Common myeloid progenitor, CD34-positive (primary cell): ENCODE results near the gene CIAPIN1.

Source experiments
- CTCF ChIA-PET: fragments of 350-600 bp; sonication (Branson Sonifier 250); formaldehyde crosslinking; loops from one replicate; lab custom pipeline; 2021; ENCODE audit warnings: antibody characterized with exemption; lab: Charles Lee
- POLR2A ChIA-PET: fragments of 350-600 bp; sonication (Branson Sonifier 250); formaldehyde crosslinking; loops from one replicate; lab custom pipeline; 2021; ENCODE audit warnings: antibody characterized with exemption; lab: Charles Lee
- DNase-seq, 3 donors: peaks; one replicate each; pipeline versions ENCODE4 v3.0.0 to v3.0.0-alpha.2; 2013
- H3K27ac ChIP-seq, 2 experiments: 1 replicate in 1 of 2; 2 replicates in 1 of 2; pipeline ENCODE4 v1.7.0; 2013; ENCODE audit warnings: inconsistent platforms in 2 of 2, low read length in 2 of 2, mild to moderate bottlenecking in 2 of 2, low read depth in 1 of 2, moderate library complexity in 1 of 2; ENCODE audit not compliant: severe bottlenecking in 2 of 2, insufficient read depth in 1 of 2, poor library complexity in 1 of 2
- H3K27me3 ChIP-seq, 5 experiments: replicated peaks in 2 of 5; 1 replicate in 3 of 5; 2 replicates in 2 of 5; pipeline versions ENCODE4 v1.6.1 to v1.7.0; 2013; ENCODE audit warnings: low read length in 4 of 5, mild to moderate bottlenecking in 2 of 5, moderate library complexity in 2 of 5, inconsistent platforms in 1 of 5; ENCODE audit not compliant: insufficient read depth in 5 of 5, control insufficient read depth in 4 of 5
- H3K36me3 ChIP-seq, 4 experiments: 1 replicate in 2 of 4; 2 replicates in 2 of 4; pipeline versions ENCODE4 v1.6.1 to v1.7.0; 2013; ENCODE audit warnings: low read length in 3 of 4, control low read depth in 1 of 4, mild to moderate bottlenecking in 1 of 4; ENCODE audit not compliant: control insufficient read depth in 4 of 4, insufficient read depth in 4 of 4
- H3K4me1 ChIP-seq, 4 experiments: 1 replicate in 3 of 4; 2 replicates in 1 of 4; pipeline versions ENCODE4 v1.6.1 to v1.7.1; 2013; ENCODE audit warnings: low read length in 3 of 4, mild to moderate bottlenecking in 3 of 4, control low read depth in 1 of 4, inconsistent platforms in 1 of 4, moderate library complexity in 1 of 4; ENCODE audit not compliant: control insufficient read depth in 4 of 4, insufficient read depth in 4 of 4; ENCODE audit errors: control extremely low read depth in 1 of 4
- H3K4me3 ChIP-seq, 7 experiments: 1 replicate in 4 of 7; 2 replicates in 3 of 7; pipeline versions ENCODE4 v1.5.1 to v1.7.0; 2013; ENCODE audit warnings: mild to moderate bottlenecking in 7 of 7, low read length in 6 of 7, moderate library complexity in 6 of 7, inconsistent platforms in 2 of 7, low read depth in 2 of 7, control low read depth in 1 of 7; ENCODE audit not compliant: insufficient read depth in 4 of 7, control insufficient read depth in 1 of 7; ENCODE audit errors: extremely low read depth in 1 of 7
- H3K9me3 ChIP-seq, 5 experiments: 1 replicate in 4 of 5; 2 replicates in 1 of 5; pipeline versions ENCODE4 v1.6.1 to v1.7.1; 2013; ENCODE audit warnings: low read length in 4 of 5, mild to moderate bottlenecking in 2 of 5, inconsistent platforms in 1 of 5, low read depth in 1 of 5, moderate library complexity in 1 of 5; ENCODE audit not compliant: control insufficient read depth in 4 of 5, insufficient read depth in 2 of 5; ENCODE audit errors: control extremely low read depth in 1 of 5
- WGBS: methylation state at CpG from one replicate; pipeline ENCODE4 v1.1.5; 2013; ENCODE audit not compliant: insufficient coverage; 5-methylcytosine and 5-hydroxymethylcytosine counted together

The CIAPIN1 gene

GRCh38 chr16:57471852-57472664 lies 24.9 kb upstream of the CIAPIN1 start:
- ChIA-PET POLR2A (interaction anchor here (1.3 kb wide), 1 partner anchor 10 kb away, joined by 5 read pairs; the partner anchor contains the start of gene POLR2C), CTCF (interaction anchor here (1.1 to 12.0 kb wide), 4 partner anchors 8 to 172 kb away, joined by 3 to 134 read pairs (median 5); partner anchors contain the start of genes CIAPIN1 and COQ9)
- WGBS = 91% methylated on average over 5 of the region's 10 CpGs

GRCh38 chr16:57471209-57471608 lies 24.0 kb upstream of the CIAPIN1 start:
- POLR2A ChIA-PET = no interaction called here
- WGBS = no CpG with 5 or more reads among the region's 1 CpG
- Histone ChIP-seq H3K4me3 (no peak overlapping the region), H3K27me3 (no peaks in the 10 kb centered on the region), H3K4me1 (peaks cover 0 to 33% (median 31%) of the 10 kb centered on the region in 4 experiments), H3K36me3 (peaks cover 22 to 72% (median 55%) of the 10 kb centered on the region in 4 experiments), H3K27ac (no peak overlapping the region), H3K9me3 (no peaks in the 10 kb centered on the region)
- DNase-seq = no peak
- CTCF ChIA-PET = interaction anchor here (1.0 to 12.0 kb wide), 3 partner anchors 9 to 49 kb away, joined by 3 to 134 read pairs (median 6); partner anchors contain the start of gene POLR2C

More at GRCh38 chr16:57471852-57472664, 24.9 kb upstream of the CIAPIN1 start:
- no peaks in the 10 kb centered on the region for H3K27me3 ChIP-seq
- no peak overlapping the region for H3K27ac ChIP-seq
- peak overlapping the region in 1 of 7 experiments; percentile 8 for H3K4me3 ChIP-seq
- peaks cover 20 to 65% (median 51%) of the 10 kb centered on the region in 4 experiments for H3K36me3 ChIP-seq
- H3K9me3 ChIP-seq = no peaks in the 10 kb centered on the region
- DNase-seq = no peak
- H3K4me1 ChIP-seq = peaks cover 0 to 41% (median 40%) of the 10 kb centered on the region in 4 experiments

GRCh38 chr16:57470711-57471110 lies 23.5 kb upstream of the CIAPIN1 start:
- ChIA-PET CTCF (interaction anchor here (1.0 to 12.0 kb wide), 4 partner anchors 9 to 130 kb away, joined by 3 to 134 read pairs (median 4); partner anchors contain the start of gene POLR2C), POLR2A (no interaction called here)
- H3K4me1 ChIP-seq = peaks cover 0 to 28% (median 28%) of the 10 kb centered on the region in 4 experiments
- no peak overlapping the region for H3K4me3 ChIP-seq
- WGBS = 80% methylated on average over 6 of the region's 6 CpGs
- no peaks in the 10 kb centered on the region for H3K27me3 ChIP-seq
- H3K36me3 ChIP-seq = peaks cover 23 to 77% (median 59%) of the 10 kb centered on the region in 4 experiments
- no peak overlapping the region for H3K27ac ChIP-seq
- H3K9me3 ChIP-seq = no peaks in the 10 kb centered on the region
- no peak for DNase-seq

- Histone ChIP-seq H3K27me3 (no peaks in the 10 kb centered on the region), H3K4me1 (peaks cover 0 to 22% (median 21%) of the 10 kb centered on the region in 4 experiments), H3K9me3 (no peaks in the 10 kb centered on the region), H3K27ac (no peak overlapping the region), H3K4me3 (no peak overlapping the region), H3K36me3 (peaks cover 25 to 84% (median 63%) of the 10 kb centered on the region in 4 experiments)
- WGBS = 92% methylated on average over 8 of the region's 9 CpGs
- CTCF ChIA-PET = interaction anchor here (0.6 to 12.0 kb wide), 4 partner anchors 31 to 130 kb away, joined by 3 to 134 read pairs (median 3); no protein-coding TSS in a partner anchor
- no peak for DNase-seq
- POLR2A ChIA-PET = no interaction called here
These were observed 22.8 kb upstream of the CIAPIN1 start for GRCh38 chr16:57469917-57470470.

GRCh38 chr16:57469046-57469445 lies 21.9 kb upstream of the CIAPIN1 start:
- Histone ChIP-seq H3K27ac (no peak overlapping the region), H3K4me1 (peaks cover 0 to 17% (median 16%) of the 10 kb centered on the region in 4 experiments), H3K9me3 (no peaks in the 10 kb centered on the region), H3K27me3 (no peaks in the 10 kb centered on the region), H3K36me3 (peaks cover 25 to 89% (median 66%) of the 10 kb centered on the region in 4 experiments), H3K4me3 (no peak overlapping the region)
- DNase-seq = no peak
- ChIA-PET CTCF (no interaction called here), POLR2A (no interaction called here)
- WGBS = 89% methylated on average over 11 of the region's 11 CpGs

GRCh38 chr16:57468346-57468745 lies 21.2 kb upstream of the CIAPIN1 start:
- ChIA-PET CTCF (no interaction called here), POLR2A (no interaction called here)
- Histone ChIP-seq H3K27me3 (no peaks in the 10 kb centered on the region), H3K4me3 (no peak overlapping the region), H3K36me3 (peaks cover 22 to 85% (median 64%) of the 10 kb centered on the region in 4 experiments), H3K4me1 (peaks cover under 1 to 21% (median 19%) of the 10 kb centered on the region in 4 experiments), H3K9me3 (no peaks in the 10 kb centered on the region), H3K27ac (no peak overlapping the region)
- 100% methylated on average over 1 of the region's 2 CpGs for WGBS
- no peak for DNase-seq
